ENCODE results near the gene EGLN2.
A peak's percentile ranks its signal among the peaks of the same experiment; 100 is the strongest.
"Not testable (repeated sequence)": the region's sequence is repeated elsewhere in the genome, so short reads cannot be mapped to it uniquely, and the experiment has no call there.

EGLN2 gene

GRCh38 chr19:40776932-40777644, 21.9 kb upstream of the EGLN2 start:
- DNase-seq (ENCODE audit: low spot score): peak; percentile 92

GRCh38 chr19:40777645-40777936, 21.4 kb upstream of the EGLN2 start:
- DNase-seq (ENCODE audit: low spot score): no peak

GRCh38 chr19:40777937-40778705, 20.9 kb upstream of the EGLN2 start, which contains the start of gene RAB4B:
Gene RAB4B (plus strand): TSS chr19:40778247. CDS start chr19:40778376, 129 bp downstream.
- DNase-seq (ENCODE audit: low spot score): peak; percentile 100

GRCh38 chr19:40778706-40779284, 20.2 kb upstream of the EGLN2 start:
- DNase-seq (ENCODE audit: low spot score): no peak

GRCh38 chr19:40780582-40780981, 18.4 kb upstream of the EGLN2 start:
- DNase-seq (ENCODE audit: low spot score): no peak

GRCh38 chr19:40781140-40781539, 17.9 kb upstream of the EGLN2 start:
- no peak for DNase-seq (ENCODE audit: low spot score)

GRCh38 chr19:40783711-40784110, 15.3 kb upstream of the EGLN2 start:
- DNase-seq (ENCODE audit: low spot score): no peak

GRCh38 chr19:40784146-40784545, 14.8 kb upstream of the EGLN2 start:
- not testable (repeated sequence) for DNase-seq (ENCODE audit: low spot score)

GRCh38 chr19:40785526-40785925, 13.5 kb upstream of the EGLN2 start:
- no peak for DNase-seq (ENCODE audit: low spot score)

GRCh38 chr19:40786060-40787037, 12.6 kb upstream of the EGLN2 start:
- no peak for DNase-seq (ENCODE audit: low spot score)

- DNase-seq (ENCODE audit: low spot score): no peak
Observed at GRCh38 chr19:40791349-40791748, 7.6 kb upstream of the EGLN2 start.

- DNase-seq (ENCODE audit: low spot score): no peak
Observed at GRCh38 chr19:40791996-40792395, 7.0 kb upstream of the EGLN2 start.

- no peak for DNase-seq (ENCODE audit: low spot score)
Observed at GRCh38 chr19:40797166-40797962, 1.6 kb upstream of the EGLN2 start.

- DNase-seq (ENCODE audit: low spot score): peak; percentile 69
Observed at GRCh38 chr19:40797963-40798682, 868 bp upstream of the EGLN2 start.

- DNase-seq (ENCODE audit: low spot score): no peak
Observed at GRCh38 chr19:40799558-40800338, 757 bp downstream of the EGLN2 start.

GRCh38 chr19:40800339-40800996, 1.5 kb downstream of the EGLN2 start:
- DNase-seq (ENCODE audit: low spot score): no peak

GRCh38 chr19:40800997-40801377, 2.0 kb downstream of the EGLN2 start:
- no peak for DNase-seq (ENCODE audit: low spot score)

GRCh38 chr19:40801426-40802299, 2.7 kb downstream of the EGLN2 start:
- DNase-seq (ENCODE audit: low spot score): no peak
